KMS-11 (cell line): ENCODE results near the gene HPN.

ENCODE experiments used
- H2AFZ ChIP-seq: fragments of 200-600 bp; sonication (generic); 2 replicates; pipeline ENCODE4 v1.6.1; 2016; ENCODE audit warnings: antibody characterized with exemption, mixed run types, low read depth
- H3K27ac ChIP-seq: fragments of 200-600 bp; sonication (generic); 2 replicates; pipeline ENCODE4 v1.6.1; 2016; ENCODE audit warnings: mild to moderate bottlenecking, mixed run types
- H3K27me3 ChIP-seq: fragments of 200-600 bp; sonication (generic); 2 replicates; pipeline ENCODE4 v1.6.1; 2017; ENCODE audit warnings: mild to moderate bottlenecking, low read depth, mixed run types, moderate library complexity; ENCODE audit not compliant: insufficient read depth
- H3K36me3 ChIP-seq: fragments of 200-600 bp; sonication (generic); 2 replicates; pipeline ENCODE4 v1.6.1; 2017; ENCODE audit warnings: mild to moderate bottlenecking, mixed run types; ENCODE audit not compliant: insufficient read depth
- H3K4me1 ChIP-seq: fragments of 200-600 bp; sonication (generic); 2 replicates; pipeline ENCODE4 v1.6.1; 2016; ENCODE audit warnings: mild to moderate bottlenecking, low read depth, mixed run types; ENCODE audit not compliant: poor library complexity, severe bottlenecking
- H3K4me2 ChIP-seq: fragments of 200-600 bp; sonication (generic); 2 replicates; pipeline ENCODE4 v1.7.0; 2016; ENCODE audit warnings: mild to moderate bottlenecking, mixed run types
- H3K4me3 ChIP-seq: fragments of 200-600 bp; sonication (generic); IDR thresholded peaks from 2 replicates; pipeline ENCODE4 v1.6.1; 2017; ENCODE audit warnings: low read depth, low read length, mixed read lengths; ENCODE audit not compliant: insufficient read depth
- H3K79me2 ChIP-seq: fragments of 200-600 bp; sonication (generic); 2 replicates; pipeline ENCODE4 v1.6.1; 2016; ENCODE audit warnings: low read depth, mixed run types; ENCODE audit not compliant: insufficient read depth
- H3K9ac ChIP-seq: fragments of 200-600 bp; sonication (generic); 2 replicates; pipeline ENCODE4 v1.6.1; 2016; ENCODE audit warnings: mild to moderate bottlenecking, mixed run types
- H4K20me1 ChIP-seq: fragments of 200-600 bp; sonication (generic); 2 replicates; pipeline ENCODE4 v1.6.1; 2016; ENCODE audit warnings: mild to moderate bottlenecking, mixed run types; ENCODE audit not compliant: insufficient read depth
- CTCF ChIP-seq: fragments of 200-600 bp; sonication (generic); conservative IDR thresholded peaks from 2 replicates; pipeline ENCODE4 v1.6.1; 2017; ENCODE audit warnings: low read depth, mild to moderate bottlenecking, antibody characterized with exemption, low read length, moderate library complexity, mixed read lengths

The HPN gene

GRCh38 chr19:35077411-35078223, 36.1 kb downstream of the HPN start:
- Histone ChIP-seq H3K9ac (no peak overlapping the region), H3K36me3 (no peaks in the 10 kb centered on the region), H3K4me2 (no peak overlapping the region), H3K27me3 (peaks cover 38% of the 10 kb centered on the region; the same call in 1 of the 2 replicates), H4K20me1 (no peaks in the 10 kb centered on the region), H3K4me1 (no peaks in the 10 kb centered on the region), H3K4me3 (no peak overlapping the region), H2AFZ (no peak overlapping the region), H3K79me2 (no peaks in the 10 kb centered on the region), H3K27ac (no peak overlapping the region)
- no peak for TF ChIP-seq CTCF

- no peaks in the 10 kb centered on the region for H4K20me1 ChIP-seq
- H2AFZ ChIP-seq: no peak overlapping the region
- H3K27ac ChIP-seq: no peak overlapping the region
- H3K4me1 ChIP-seq: no peaks in the 10 kb centered on the region
- no peak for TF ChIP-seq CTCF
- peaks cover 32% of the 10 kb centered on the region; the same call in 1 of the 2 replicates for H3K27me3 ChIP-seq
- H3K9ac ChIP-seq: no peak overlapping the region
- H3K36me3 ChIP-seq: no peaks in the 10 kb centered on the region
- no peaks in the 10 kb centered on the region for H3K79me2 ChIP-seq
- H3K4me2 ChIP-seq: no peak overlapping the region
- no peak overlapping the region for H3K4me3 ChIP-seq
These were observed 38.3 kb downstream of the HPN start for GRCh38 chr19:35079826-35080225.

- no peak for TF ChIP-seq CTCF
- no peak overlapping the region for H3K4me3 ChIP-seq
- peaks cover 36% of the 10 kb centered on the region; the same call in 1 of the 2 replicates for H3K27me3 ChIP-seq
- no peak overlapping the region for H2AFZ ChIP-seq
- H4K20me1 ChIP-seq: no peaks in the 10 kb centered on the region
- H3K36me3 ChIP-seq: no peaks in the 10 kb centered on the region
- no peaks in the 10 kb centered on the region for H3K4me1 ChIP-seq
- no peak overlapping the region for H3K4me2 ChIP-seq
- H3K27ac ChIP-seq: no peak overlapping the region
- H3K9ac ChIP-seq: no peak overlapping the region
- H3K79me2 ChIP-seq: no peaks in the 10 kb centered on the region
These were observed 39.2 kb downstream of the HPN start for GRCh38 chr19:35080613-35081170.

- peaks cover 40% of the 10 kb centered on the region; the same call in 1 of the 2 replicates for H3K27me3 ChIP-seq
- no peaks in the 10 kb centered on the region for H4K20me1 ChIP-seq
- H3K9ac ChIP-seq: no peak overlapping the region
- H2AFZ ChIP-seq: no peak overlapping the region
- no peaks in the 10 kb centered on the region for H3K4me1 ChIP-seq
- H3K27ac ChIP-seq: no peak overlapping the region
- H3K36me3 ChIP-seq: no peaks in the 10 kb centered on the region
- H3K4me3 ChIP-seq: no peak overlapping the region
- no peak overlapping the region for H3K4me2 ChIP-seq
- H3K79me2 ChIP-seq: no peaks in the 10 kb centered on the region
- no peak for TF ChIP-seq CTCF
These were observed 39.7 kb downstream of the HPN start for GRCh38 chr19:35081201-35081600.
